HG03095 (cell line): ENCODE data around the gene TFB1M.
A peak's percentile ranks its signal among the peaks of the same experiment; 100 is the strongest.
"Not testable (repeated sequence)": the region's sequence is repeated elsewhere in the genome, so short reads cannot be mapped to it uniquely, and the experiment has no call there.

Source experiments
- ATAC-seq: cut with Tn5 transposase; IDR thresholded peaks from one replicate; pipeline ENCODE4 v1.9.1; 2021; ENCODE audit warnings: moderate library complexity; ENCODE audit not compliant: unreplicated experiment

Gene TFB1M

GRCh38 chr6:155244434-155244833, 69.8 kb downstream of the TFB1M start:
- ATAC-seq, result no peak

GRCh38 chr6:155241966-155242365, 72.3 kb downstream of the TFB1M start:
- no peak for ATAC-seq

GRCh38 chr6:155240905-155241600, 73.2 kb downstream of the TFB1M start:
- ATAC-seq, result no peak

GRCh38 chr6:155237613-155238012, 76.7 kb downstream of the TFB1M start:
- ATAC-seq, result no peak

DNA sequence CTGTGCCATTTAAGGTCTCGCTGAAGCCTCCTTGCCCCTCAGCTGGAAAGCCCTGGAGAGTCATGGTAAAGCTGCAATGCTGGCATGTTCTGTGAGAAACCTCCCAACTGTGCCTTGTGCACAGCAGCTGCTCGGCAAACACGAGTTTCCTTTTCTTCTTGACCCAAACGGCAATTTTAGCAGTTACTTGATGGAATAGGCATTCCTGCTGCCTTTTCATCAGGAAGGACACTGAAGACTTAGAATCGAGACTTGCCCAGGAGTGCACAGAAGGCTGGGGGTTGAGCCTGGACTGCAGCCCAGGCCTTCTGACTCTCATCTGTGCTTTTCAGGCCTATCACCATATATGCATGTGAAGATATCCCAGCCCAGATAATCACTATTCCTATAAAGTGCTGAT, 79.2 kb downstream of the TFB1M start:
- no peak for ATAC-seq

DNA sequence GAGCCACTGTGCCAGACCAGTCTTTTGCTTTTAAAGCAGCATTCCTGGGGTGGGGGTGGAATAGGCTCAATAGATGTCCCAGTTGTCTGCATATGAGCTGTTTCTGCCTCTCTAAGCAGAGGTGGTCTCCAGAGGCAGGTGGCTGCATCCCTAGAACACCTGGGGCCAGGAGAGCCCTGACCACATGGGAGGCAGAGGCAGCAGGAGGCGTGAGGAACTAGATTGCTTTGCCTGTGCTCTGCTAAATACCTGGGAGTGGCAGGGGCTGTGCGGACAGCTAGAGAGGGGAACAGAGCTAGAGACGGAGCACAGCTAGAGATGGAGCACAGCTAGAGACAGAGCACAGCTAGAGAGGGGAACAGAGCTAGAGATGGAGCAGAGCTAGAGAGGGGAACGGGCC, 79.6 kb downstream of the TFB1M start:
- ATAC-seq, result no peak

DNA sequence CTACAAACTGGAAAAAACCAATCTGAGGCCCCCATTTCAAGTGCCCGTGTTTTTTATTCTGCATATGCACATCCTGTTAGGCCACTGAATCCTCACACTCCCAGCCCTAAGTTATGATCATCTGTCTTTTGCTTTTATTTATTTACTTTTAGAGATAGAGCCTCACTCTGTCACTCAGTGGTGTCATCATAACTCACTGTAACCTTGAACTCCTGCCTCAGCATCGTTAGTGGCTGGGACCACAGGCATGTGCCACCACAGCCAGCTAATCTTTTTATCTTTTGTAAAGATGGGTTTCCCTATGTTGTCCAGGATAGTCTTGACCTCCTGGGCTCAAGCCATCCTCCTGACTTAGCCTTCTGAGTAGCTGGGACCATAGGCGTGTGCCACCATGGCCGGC, 80.1 kb downstream of the TFB1M start:
- no peak for ATAC-seq

GRCh38 chr6:155232848-155233247, 81.4 kb downstream of the TFB1M start:
- ATAC-seq, result no peak

DNA sequence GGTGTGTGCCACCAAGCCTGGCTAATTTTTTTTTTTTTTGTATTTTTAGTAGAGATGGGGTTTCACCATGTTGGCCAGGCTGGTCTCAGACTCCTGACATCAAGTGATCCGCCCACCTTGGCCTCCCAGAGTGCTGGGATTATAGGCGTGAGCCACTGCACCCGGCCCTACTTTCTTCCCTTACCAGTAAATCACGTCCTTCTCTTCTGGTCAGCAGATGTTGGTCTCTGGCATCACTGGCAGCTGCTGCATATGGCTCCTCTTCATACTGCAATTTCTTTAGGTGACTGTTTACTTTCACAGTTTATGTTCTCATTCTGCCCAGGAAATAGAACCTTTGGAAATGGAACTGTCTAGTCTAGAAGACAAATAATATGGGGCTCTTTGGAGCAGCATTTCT, 83.3 kb downstream of the TFB1M start:
- not testable (repeated sequence) for ATAC-seq

DNA sequence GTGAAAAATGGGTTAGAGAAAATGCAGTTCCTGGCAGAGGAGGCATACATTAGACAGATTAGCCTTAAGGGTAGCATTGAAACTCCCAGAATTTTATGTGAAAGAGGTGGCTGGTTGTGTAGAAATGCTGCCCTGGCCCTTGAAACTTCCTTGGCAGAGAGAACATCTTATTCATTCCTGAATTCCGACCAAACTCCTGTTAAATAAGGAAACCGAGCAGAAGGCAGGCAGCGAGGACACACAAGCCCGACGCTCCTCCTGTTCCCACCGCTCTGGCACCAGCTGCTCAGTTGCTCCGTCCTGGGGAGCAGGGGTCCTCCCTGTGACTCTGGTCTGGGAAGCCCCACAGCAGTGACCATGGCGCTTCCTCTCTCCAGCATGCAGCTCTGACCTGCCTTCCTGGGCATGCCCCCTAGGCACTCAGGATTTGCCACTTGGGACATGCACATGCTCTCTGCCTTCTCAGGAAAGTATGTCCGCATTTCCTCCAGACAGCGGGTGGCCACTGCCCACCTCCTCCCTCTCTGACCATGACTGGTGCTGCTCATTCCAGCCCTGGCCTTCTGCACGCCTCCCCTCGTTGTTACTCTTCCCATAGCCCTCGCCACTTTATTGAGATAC, 85.6 kb downstream of the TFB1M start:
- ATAC-seq, result no peak

- no peak for ATAC-seq
Observed at GRCh38 chr6:155227046-155227445, 87.2 kb downstream of the TFB1M start.

- no peak for ATAC-seq
Observed at GRCh38 chr6:155224618-155225017, 89.7 kb downstream of the TFB1M start.

- ATAC-seq, result peak; percentile 99
Observed at GRCh38 chr6:155223646-155224451, 90.4 kb downstream of the TFB1M start.

- no peak for ATAC-seq
Observed at GRCh38 chr6:155222506-155222905, 91.8 kb downstream of the TFB1M start.

GRCh38 chr6:155221086-155221485, 93.2 kb downstream of the TFB1M start:
- no peak for ATAC-seq

- ATAC-seq, result no peak
Observed at GRCh38 chr6:155219858-155220301, 94.4 kb downstream of the TFB1M start.

- ATAC-seq, result no peak
Observed at GRCh38 chr6:155219299-155219698, 95.0 kb downstream of the TFB1M start.

- ATAC-seq, result not testable (repeated sequence)
Observed at GRCh38 chr6:155218711-155219110, 95.6 kb downstream of the TFB1M start.

- ATAC-seq, result no peak
Observed at GRCh38 chr6:155216312-155217046, 97.8 kb downstream of the TFB1M start.

DNA sequence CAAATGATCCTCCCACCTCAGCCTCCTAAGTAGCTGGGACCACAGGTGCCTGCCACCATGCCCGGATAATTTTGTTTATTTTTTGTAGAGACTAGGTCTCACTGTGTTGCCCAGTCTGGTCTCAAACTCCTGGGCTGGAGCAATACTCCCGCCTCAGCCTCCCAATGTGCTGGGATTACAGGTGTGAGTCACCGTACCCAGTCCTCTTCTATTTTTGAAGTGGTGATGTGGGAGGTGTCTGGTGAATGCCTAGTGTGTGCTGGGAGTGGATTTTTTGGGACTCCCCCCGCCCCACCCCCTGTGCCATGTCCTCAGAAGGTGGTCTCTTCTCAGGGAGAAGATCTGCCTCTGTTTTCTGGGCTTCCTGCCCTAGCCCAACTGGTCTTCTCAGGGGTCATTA, 98.4 kb downstream of the TFB1M start:
- no peak for ATAC-seq
